Measurements from ENCODE around the gene UNC93A.
"Not testable (repeated sequence)": the region's sequence is repeated elsewhere in the genome, so short reads cannot be mapped to it uniquely, and the experiment has no call there.

UNC93A gene

DNA sequence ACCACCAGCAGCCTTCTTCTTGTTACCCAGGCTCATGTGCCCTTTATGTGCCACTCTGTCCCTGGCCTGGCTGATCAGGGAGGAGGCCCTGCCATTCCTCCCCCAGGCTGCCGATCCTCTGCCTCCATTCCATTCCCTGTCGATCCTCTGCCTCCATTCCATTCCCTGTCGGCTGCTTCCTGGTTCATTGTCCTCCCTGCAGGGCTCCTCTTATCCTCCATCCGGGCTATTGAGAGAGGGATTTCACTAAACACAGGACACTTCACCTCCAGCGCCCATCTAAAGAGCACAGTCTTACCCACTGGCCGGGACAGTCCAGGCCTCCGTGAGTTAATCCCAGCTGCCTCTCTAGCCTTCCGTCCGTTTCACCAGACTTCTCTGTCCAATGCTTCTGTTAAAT, 26.1 kb downstream of the UNC93A start:
- DNase-seq, result no peak

DNA sequence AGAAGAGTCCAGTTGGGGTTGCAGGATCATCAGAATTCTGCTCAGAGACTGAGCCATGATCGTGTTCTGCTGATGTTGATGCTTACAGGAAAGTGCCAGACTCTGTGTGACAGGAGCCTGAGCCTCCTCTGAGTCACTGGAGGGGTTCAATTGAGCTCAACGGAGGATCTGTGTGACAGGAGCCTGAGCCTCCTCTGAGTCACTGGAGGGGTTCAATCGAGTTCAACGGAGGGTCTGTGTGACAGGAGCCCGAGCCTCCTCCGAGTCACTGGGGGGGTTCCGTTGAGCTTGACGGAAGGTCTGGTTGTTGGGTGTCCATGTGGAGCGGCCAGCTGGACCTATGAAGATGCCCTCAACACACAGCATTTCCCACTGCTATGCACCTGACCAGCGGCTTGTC, 27.2 kb downstream of the UNC93A start:
- DNase-seq, result not testable (repeated sequence)

GRCh38 chr6:167318856-167319255, 27.7 kb downstream of the UNC93A start:
- not testable (repeated sequence) for DNase-seq

DNA sequence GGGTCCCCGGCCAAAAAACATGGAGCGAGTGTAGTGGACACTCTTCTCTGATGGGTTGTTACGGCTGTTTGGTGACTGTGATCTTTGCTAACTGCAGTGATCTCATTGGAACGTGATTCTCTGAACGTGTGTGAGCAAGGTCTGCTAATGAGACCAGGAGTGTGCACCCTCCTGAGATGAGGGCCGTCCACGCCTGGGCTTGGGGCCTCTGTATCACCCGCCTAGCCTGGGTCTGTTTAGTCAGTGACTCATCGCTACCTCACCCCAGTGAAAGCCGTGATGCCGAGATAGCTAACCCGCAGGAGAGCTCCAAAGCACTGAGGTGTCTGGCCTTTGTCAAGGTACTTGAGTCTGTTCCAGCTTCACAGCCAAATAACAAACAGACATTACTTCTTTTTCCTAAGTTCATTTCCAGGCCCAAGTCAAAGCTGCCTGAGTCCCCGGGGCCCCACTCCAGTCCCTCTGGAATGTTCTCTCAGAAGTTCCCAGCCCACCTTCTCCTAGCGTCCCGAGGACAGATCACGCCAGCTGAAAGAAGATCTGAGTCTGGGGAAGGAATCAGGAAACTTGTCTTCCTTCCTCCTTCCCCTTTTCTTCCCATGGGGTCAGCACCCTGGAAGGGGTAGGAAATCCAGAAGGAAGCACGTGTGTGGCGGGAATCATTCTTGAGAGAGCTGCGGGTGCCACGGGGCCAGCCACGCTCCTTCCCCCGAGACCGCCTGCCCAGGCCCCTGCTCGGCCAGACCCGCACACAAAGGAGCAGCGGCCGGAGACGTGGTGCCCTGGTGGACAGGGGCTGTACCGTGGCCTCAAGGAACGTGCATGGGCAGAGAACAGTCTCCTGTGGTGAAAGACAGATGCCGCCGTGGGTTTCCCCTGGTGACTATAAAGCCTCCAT, 29.0 kb downstream of the UNC93A start:
- DNase-seq, result not testable (repeated sequence)

DNA sequence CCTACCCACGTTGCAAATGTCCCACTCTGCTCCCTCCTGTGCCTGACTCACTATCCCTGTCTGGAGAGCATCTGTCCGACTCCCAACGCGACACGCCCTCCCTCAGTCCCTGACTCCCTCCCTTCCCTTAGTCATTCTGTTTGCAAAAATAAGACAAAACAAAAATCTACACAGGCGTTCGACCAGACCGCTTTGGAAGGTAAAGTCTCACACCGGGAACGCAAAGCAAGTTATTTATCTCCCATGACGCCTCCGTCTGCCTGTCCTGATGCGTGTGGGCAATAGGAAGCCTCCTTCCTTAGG, 29.6 kb downstream of the UNC93A start:
- not testable (repeated sequence) for DNase-seq

DNA sequence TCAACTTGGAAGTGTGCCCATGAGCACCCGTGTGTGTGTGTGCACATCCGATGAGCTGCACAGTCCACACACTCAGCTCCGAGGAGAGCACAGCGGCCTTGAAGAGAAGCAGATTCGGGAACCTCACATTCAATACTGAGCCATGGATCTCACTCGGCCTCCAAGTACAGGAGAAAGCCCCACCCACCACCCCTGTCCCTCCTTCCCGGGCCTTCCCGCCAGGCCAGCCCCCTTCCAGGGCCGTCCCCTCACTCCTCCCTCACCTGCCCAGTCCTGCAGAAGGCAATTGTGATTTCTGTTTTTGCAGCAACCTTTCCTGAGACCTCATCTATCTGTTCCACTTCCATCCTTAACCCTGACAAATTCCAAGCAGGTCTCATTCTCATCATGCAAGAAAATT, 30.1 kb downstream of the UNC93A start:
- not testable (repeated sequence) for DNase-seq

- DNase-seq, result no peak
These were observed 32.0 kb downstream of the UNC93A start for GRCh38 chr6:167323111-167323510.

- DNase-seq, result no peak
These were observed 33.0 kb downstream of the UNC93A start for GRCh38 chr6:167324111-167324510.

DNA sequence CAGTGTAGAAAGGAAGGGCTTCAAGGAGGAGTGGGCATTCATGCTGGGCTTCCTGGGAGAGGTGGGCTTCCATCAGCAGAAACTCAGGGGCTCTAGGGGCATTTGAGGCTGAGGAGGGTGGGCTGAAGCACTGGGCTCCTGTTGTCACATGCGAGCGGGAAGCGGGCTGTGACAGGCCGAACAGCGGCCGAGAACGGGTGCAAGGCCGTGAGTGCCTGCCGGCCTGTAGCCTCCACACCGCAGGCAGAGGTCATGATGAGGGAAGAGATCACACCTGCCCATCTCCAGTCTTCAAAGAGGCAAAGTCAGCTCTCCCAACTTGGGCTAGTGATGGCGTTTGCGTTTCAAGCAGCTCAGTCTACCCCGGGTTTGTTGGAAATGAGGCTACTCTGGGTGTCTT, 34.7 kb downstream of the UNC93A start:
- DNase-seq, result no peak

GRCh38 chr6:167327391-167327790, 36.3 kb downstream of the UNC93A start:
- DNase-seq, result no peak

- DNase-seq, result no peak
These were observed 37.0 kb downstream of the UNC93A start for GRCh38 chr6:167328086-167328485.

DNA sequence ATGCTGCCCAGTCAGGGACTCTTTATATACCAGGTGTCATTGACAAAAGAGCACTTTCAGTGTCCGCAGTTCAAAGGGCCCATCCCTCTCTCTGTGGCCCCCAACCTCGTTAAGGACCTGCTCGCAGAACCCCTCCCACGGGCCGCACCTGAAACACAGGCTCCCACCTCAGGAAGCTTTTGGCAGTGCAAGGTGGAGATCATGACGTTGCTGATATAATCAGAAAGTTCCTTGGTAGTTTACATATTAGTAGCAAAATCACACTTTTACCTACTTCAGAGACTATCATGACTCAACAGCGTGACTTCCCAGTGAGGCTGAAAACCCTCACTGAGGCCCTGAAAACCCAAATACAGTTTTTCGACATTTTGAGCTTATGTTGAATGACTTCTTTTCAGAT, 37.9 kb downstream of the UNC93A start:
- no peak for DNase-seq

- DNase-seq, result no peak
These were observed 39.6 kb downstream of the UNC93A start for GRCh38 chr6:167330750-167331149.

DNA sequence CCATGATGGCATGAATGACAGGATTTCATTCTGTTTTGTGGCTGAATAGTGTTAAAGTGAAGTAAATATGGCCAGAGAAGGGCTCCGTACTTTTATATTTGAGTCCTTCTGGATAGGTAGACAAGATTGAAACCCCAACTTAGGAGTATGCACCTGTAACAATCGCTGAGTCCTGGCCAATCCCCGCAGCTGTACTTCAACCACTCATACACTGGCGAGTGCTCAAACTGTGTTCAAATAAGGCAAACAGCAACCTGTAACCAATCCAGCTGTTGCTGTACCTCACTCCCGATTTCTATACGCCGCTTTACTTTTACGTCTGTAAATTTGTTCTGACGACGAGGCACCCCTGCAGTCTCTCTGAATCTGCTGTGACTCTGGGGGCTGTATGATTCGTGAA, 40.5 kb downstream of the UNC93A start:
- no peak for DNase-seq

GRCh38 chr6:167336844-167337630, 45.9 kb downstream of the UNC93A start:
- no peak for DNase-seq

- DNase-seq, result no peak
These were observed 46.7 kb downstream of the UNC93A start for GRCh38 chr6:167337675-167338449.

GRCh38 chr6:167338541-167339117, 47.5 kb downstream of the UNC93A start:
- DNase-seq, result no peak

DNA sequence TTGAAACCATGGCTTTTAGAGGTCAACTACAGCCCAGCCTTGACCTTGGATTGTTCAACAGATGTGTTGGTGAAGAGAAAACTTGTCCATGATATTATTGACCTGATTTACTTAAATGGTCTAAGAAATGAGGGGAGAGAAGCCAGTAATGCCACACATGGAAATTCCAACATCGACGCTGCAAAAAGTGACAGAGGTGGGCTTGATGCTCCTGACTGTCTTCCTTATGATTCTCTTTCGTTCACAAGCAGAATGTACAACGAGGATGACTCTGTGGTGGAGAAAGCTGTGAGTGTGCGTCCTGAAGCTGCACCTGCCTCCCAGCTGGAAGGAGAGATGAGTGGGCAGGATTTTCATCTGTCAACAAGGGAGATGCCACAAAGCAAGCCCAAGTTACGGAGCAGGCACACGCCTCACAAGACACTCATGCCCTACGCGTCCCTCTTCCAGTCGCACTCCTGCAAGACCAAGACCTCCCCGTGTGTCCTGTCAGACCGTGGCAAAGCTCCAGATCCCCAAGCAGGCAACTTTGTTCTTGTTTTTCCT, 50.0 kb downstream of the UNC93A start:
- no peak for DNase-seq

DNA sequence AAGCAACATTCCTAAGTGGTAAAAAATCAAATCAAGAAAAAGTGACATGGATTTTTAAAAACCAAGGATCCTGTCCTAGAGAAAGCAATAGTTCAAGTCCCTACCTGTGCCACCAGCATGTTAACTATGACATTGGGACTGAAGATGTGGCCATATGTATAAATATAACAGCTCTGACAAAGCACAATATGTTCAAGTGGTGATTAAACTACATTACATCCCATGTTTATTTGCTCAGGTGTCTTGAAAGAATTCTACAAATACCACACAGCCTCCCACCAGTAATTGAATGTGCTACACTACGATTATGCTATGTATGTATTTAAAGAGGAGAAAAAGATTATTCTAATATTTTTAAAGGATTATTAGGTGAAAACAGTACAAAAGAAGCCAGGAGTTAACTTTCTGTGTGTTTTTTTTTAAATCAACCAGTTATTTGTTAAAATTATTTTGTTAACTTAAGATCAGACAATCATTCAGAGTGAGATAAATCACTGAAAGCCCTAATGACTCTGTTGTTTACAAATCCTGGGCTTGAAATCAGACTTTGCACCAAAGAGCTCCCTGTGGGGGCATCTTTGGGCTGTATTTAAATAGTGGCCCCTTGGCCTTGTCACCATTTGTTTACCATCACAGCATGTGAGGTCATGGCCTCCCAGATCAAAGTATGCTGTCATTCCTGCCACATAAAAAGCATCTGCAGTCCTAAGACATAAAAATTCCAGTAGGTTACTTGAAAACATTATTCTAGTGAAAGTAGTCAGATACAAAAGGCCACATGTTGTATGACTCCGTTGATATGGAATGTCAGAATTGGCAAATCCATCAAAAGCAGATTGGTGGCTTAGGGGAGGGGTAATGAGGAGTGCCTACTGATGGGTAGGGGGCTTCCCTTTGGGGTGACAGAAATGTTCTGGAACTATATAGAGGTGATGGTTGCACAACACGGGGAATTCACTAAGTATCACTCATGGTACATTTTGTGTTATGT, 50.8 kb downstream of the UNC93A start:
- DNase-seq, result no peak

GRCh38 chr6:167342879-167343610, 51.9 kb downstream of the UNC93A start:
- DNase-seq, result no peak

DNA sequence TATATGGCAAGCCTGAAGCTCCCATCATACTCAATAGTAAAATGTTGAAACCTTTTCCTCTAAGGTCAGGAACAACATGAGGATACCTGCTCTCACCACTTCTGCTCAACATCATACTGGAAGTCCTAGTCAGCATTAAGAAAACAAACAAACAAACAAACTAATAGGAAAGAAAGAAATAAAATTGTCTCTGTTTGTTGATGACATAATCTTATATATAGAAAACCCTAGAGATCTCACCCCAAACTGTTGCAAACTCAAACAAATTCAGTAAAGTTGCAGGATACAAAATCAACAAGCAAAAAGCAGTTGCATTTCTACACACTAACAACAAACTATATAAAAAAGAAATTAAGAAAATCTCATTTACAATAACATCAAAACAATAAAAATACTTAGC, 54.2 kb downstream of the UNC93A start:
- no peak for DNase-seq

All from stimulated activated CD4-positive, alpha-beta T cell treated with anti-CD3 and anti-CD28 coated beads, Interleukin-12 subunit alpha, Interleukin-12 subunit beta, amount 100 ng/mL, for 4 hours (primary cell).